Mucosa of stomach (tissue), 1 donor: ENCODE measurements around the gene HS3ST5.
"Not testable (repeated sequence)": the region's sequence is repeated elsewhere in the genome, so short reads cannot be mapped to it uniquely, and the experiment has no call there.

Source experiments
- H3K27me3 ChIP-seq: one replicate; pipeline ENCODE4 v1.7.0; 2013; ENCODE audit warnings: mild to moderate bottlenecking, low read length; ENCODE audit not compliant: control insufficient read depth, insufficient read depth
- H3K36me3 ChIP-seq: one replicate; pipeline ENCODE4 v1.7.0; 2013; ENCODE audit warnings: low read length; ENCODE audit not compliant: control insufficient read depth, insufficient read depth
- H3K4me1 ChIP-seq: one replicate; pipeline ENCODE4 v1.7.0; 2013; ENCODE audit warnings: mild to moderate bottlenecking, low read length; ENCODE audit not compliant: control insufficient read depth, insufficient read depth
- H3K4me3 ChIP-seq: one replicate; pipeline ENCODE4 v1.7.0; 2013; ENCODE audit warnings: low read length
- H3K9ac ChIP-seq: one replicate; pipeline ENCODE4 v1.7.0; 2013; ENCODE audit warnings: mild to moderate bottlenecking, low read length, moderate library complexity
- H3K9me3 ChIP-seq: one replicate; pipeline ENCODE4 v1.7.0; 2013; ENCODE audit warnings: mild to moderate bottlenecking, low read length, moderate library complexity; ENCODE audit not compliant: control insufficient read depth
- donor health status: Pancreatic carcinoma.

HS3ST5 gene

DNA sequence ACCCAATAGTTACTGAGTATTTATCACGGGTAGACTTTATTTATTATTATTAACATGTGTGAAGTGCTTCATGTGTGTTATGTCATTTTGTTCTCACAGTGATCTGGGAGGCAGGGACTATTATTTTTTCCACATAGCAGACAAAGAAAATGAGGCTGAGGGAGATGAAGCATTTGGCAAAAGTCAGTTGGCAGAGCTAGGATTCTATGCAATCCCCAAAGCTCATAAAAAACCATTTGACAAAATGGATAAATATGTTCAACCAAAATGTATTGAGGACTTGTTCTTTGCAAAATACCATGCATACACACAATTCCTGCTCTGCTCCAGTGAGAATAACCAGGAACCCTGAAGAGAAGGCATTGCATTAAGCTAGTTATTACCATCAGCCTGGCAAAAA, 184.4 kb downstream of the HS3ST5 start:
- Histone ChIP-seq H3K36me3 (no peaks in the 10 kb centered on the region), H3K9me3 (no peaks in the 10 kb centered on the region), H3K4me3 (no peak overlapping the region), H3K4me1 (peaks cover 5% of the 10 kb centered on the region), H3K27me3 (no peaks in the 10 kb centered on the region), H3K9ac (no peak overlapping the region)

DNA sequence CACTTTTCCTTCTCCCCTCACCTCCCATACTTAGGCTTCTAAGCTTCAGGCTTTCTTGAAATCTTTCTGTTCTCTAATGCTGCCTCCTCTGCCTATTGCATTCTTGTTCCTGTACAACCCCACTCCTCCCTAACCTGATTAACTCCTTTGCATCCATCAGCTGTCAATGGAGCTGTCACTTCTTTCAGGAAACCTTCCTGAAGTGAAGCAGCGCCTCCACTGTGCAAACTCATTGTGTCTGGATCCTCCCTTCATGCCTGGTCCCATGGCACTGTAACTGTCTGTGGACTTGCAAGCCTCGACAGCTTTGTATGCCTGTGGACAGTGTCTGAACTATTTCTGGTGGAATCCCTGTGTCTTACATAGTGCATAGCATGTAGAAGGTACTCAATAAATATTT, 185.0 kb downstream of the HS3ST5 start:
- Histone ChIP-seq H3K36me3 (no peaks in the 10 kb centered on the region), H3K4me1 (peaks cover 5% of the 10 kb centered on the region)

DNA sequence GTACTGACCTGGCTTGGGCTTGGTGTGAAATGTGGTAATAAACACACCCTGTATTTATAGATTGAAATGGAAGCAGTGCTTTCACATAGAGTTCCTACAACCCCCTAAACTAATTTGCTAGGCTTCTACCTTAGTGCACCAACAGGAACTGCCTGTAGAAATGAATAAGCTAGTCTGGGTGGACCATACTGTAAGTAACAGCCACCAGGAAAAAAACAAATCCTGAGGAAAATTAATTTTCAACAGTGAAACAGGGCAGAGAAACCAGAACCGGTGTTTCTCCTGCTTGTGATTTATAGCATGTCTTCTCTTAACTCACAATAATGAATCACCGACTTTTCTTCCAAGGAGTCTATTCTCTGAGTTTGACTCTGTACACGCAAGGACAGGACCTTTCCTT, 187.1 kb downstream of the HS3ST5 start:
- Histone ChIP-seq H3K9me3 (no peaks in the 10 kb centered on the region), H3K36me3 (no peaks in the 10 kb centered on the region), H3K9ac (no peak overlapping the region), H3K4me3 (no peak overlapping the region), H3K27me3 (no peaks in the 10 kb centered on the region), H3K4me1 (peaks cover 5% of the 10 kb centered on the region)

More for the DNA sequence above, 185.0 kb downstream of the HS3ST5 start:
- H3K27me3 ChIP-seq = no peaks in the 10 kb centered on the region
- no peak overlapping the region for H3K4me3 ChIP-seq
- no peak overlapping the region for H3K9ac ChIP-seq
- H3K9me3 ChIP-seq = no peaks in the 10 kb centered on the region

DNA sequence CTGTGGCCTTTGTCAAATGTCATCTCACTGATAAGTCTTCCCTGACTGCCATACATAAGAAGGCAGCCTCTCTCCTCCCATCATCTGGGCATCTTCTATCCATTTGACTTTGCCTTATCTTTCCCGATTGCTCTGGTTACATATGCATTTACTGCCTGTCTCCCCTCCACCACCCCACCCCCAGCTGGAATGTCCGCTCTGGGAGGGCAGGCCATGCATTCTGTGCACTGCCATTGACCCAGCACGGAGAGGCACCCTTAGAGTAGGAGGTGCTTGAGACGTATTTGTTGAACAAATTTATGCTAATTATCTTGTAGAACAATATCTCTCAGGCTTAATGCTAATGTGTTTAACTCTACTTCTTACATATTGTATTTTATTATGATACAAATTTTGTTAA, 188.0 kb downstream of the HS3ST5 start:
- Histone ChIP-seq H3K9ac (no peak overlapping the region), H3K9me3 (no peaks in the 10 kb centered on the region), H3K4me3 (no peak overlapping the region), H3K27me3 (no peaks in the 10 kb centered on the region), H3K4me1 (peaks cover 5% of the 10 kb centered on the region), H3K36me3 (no peaks in the 10 kb centered on the region)

GRCh38 chr6:114153448-114153847, 189.4 kb downstream of the HS3ST5 start:
- H3K36me3 ChIP-seq = no peaks in the 10 kb centered on the region
- peaks cover 5% of the 10 kb centered on the region for H3K4me1 ChIP-seq
- H3K27me3 ChIP-seq = no peaks in the 10 kb centered on the region
- H3K9ac ChIP-seq = no peak overlapping the region
- no peak overlapping the region for H3K4me3 ChIP-seq
- H3K9me3 ChIP-seq = no peaks in the 10 kb centered on the region

- Histone ChIP-seq H3K27me3 (no peaks in the 10 kb centered on the region), H3K4me1 (no peaks in the 10 kb centered on the region), H3K9me3 (peaks cover 5% of the 10 kb centered on the region), H3K9ac (no peak overlapping the region), H3K36me3 (no peaks in the 10 kb centered on the region), H3K4me3 (no peak overlapping the region)
Measured at GRCh38 chr6:114151064-114151690, 191.6 kb downstream of the HS3ST5 start.

- H3K27me3 ChIP-seq = not testable (repeated sequence)
Measured at GRCh38 chr6:114149182-114149581, 193.6 kb downstream of the HS3ST5 start.

GRCh38 chr6:114144887-114145851, 197.7 kb downstream of the HS3ST5 start:
- Histone ChIP-seq H3K4me3 (no peak overlapping the region), H3K27me3 (no peaks in the 10 kb centered on the region), H3K4me1 (no peaks in the 10 kb centered on the region), H3K9me3 (peaks cover 5% of the 10 kb centered on the region), H3K9ac (no peak overlapping the region), H3K36me3 (no peaks in the 10 kb centered on the region)

More at GRCh38 chr6:114149182-114149581, 193.6 kb downstream of the HS3ST5 start:
- H3K9ac ChIP-seq, H3K4me1 ChIP-seq, H3K4me3 ChIP-seq, H3K9me3 ChIP-seq, H3K36me3 ChIP-seq: not testable (repeated sequence)

DNA sequence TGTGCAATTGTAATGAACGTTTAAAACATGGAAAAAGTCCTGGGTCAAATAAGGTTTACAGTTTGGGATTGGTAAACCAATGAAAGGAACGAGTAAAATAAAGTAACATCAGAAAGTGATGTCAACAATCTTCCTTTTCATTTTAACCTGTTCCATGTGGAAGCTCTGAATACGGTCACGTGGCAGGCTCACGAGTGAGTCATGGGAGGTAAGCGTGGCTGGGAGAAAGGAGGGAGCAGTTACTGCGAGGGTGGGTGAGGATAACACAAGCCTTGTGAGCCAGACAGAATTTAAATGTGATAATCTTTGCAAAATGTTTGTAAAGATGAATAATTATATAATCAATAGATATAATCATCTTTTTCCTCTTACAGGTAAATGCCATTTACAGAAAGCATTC, 200.6 kb downstream of the HS3ST5 start:
- Histone ChIP-seq H3K36me3 (no peaks in the 10 kb centered on the region), H3K9me3 (peaks cover 5% of the 10 kb centered on the region), H3K4me3 (no peak overlapping the region), H3K9ac (no peak overlapping the region), H3K27me3 (no peaks in the 10 kb centered on the region), H3K4me1 (no peaks in the 10 kb centered on the region)

- Histone ChIP-seq H3K9me3 (no peaks in the 10 kb centered on the region), H3K9ac (no peak overlapping the region), H3K4me1 (no peaks in the 10 kb centered on the region), H3K36me3 (no peaks in the 10 kb centered on the region), H3K4me3 (no peak overlapping the region), H3K27me3 (no peaks in the 10 kb centered on the region)
Measured at GRCh38 chr6:114140416-114140815, 202.4 kb downstream of the HS3ST5 start.

DNA sequence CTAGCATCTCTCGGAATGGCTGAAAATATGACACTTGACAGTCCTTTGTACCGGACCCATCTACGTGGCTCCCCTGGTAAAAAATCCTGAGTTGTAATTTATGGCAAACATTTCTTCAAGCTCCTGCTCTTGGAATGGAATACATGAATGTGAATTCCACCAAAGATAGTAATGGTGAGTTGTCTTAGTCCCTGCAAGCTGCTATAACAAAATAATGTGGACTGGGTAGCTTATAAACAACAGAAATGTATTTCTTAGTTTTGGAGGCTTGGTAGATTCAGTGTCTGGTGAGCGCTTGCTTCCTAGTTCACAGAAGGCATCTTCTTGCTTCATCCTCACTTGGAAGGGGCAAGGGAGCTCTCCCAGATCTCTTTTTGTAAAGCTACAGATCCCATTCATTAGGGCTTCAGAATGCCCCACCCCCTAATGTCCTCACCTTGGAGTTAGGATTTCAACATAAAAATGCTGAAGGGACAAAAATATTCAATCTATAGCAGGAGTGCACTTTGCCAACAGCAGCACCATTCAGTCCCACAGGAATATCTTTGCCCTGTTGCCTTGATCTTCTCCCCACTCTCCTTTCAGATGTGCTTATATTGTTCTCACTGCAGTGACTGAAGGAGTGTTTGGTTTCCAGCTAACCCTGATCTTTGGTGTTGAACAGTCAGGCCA, 204.1 kb downstream of the HS3ST5 start:
- Histone ChIP-seq H3K9ac (no peak overlapping the region), H3K4me1 (no peaks in the 10 kb centered on the region), H3K36me3 (no peaks in the 10 kb centered on the region), H3K27me3 (no peaks in the 10 kb centered on the region), H3K4me3 (no peak overlapping the region), H3K9me3 (no peaks in the 10 kb centered on the region)
